22Rv1 (cell line): ENCODE data around the gene AMZ1.

Source experiments
- ZFX ChIP-seq: fragments of 450-650 bp; IDR thresholded peaks from 2 replicates; pipeline ENCODE4 v1.6.1; 2017; ENCODE audit warnings: antibody characterized with exemption, borderline replicate concordance
- TF ChIP-seq, protein P1 (sequence below): fragments of 450-650 bp; IDR thresholded peaks from 2 replicates; pipeline ENCODE4 v1.5.1; 2017; ENCODE audit warnings: mild to moderate bottlenecking

DNA sequence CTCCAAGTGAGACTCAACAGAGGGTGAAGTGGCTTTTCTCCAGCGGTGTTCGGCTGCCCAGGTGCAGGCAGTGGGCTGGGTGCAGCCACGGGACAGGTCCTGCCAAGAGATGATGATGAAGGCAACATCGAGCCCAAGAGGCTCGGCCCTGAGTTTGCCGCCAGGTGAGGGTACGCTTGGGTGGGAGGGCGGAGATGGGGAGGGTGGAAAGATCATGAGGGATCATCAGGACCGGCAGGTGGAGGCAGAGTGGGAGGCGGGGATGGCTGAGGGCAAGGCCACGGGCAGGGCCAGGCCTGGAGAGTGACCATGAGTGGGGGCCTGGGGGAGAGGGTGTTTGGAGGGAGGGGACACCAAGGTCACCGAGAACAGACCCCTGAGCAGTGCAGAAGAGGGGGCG lies 17.8 kb upstream of the AMZ1 start:
- TF ChIP-seq, protein P1, sequence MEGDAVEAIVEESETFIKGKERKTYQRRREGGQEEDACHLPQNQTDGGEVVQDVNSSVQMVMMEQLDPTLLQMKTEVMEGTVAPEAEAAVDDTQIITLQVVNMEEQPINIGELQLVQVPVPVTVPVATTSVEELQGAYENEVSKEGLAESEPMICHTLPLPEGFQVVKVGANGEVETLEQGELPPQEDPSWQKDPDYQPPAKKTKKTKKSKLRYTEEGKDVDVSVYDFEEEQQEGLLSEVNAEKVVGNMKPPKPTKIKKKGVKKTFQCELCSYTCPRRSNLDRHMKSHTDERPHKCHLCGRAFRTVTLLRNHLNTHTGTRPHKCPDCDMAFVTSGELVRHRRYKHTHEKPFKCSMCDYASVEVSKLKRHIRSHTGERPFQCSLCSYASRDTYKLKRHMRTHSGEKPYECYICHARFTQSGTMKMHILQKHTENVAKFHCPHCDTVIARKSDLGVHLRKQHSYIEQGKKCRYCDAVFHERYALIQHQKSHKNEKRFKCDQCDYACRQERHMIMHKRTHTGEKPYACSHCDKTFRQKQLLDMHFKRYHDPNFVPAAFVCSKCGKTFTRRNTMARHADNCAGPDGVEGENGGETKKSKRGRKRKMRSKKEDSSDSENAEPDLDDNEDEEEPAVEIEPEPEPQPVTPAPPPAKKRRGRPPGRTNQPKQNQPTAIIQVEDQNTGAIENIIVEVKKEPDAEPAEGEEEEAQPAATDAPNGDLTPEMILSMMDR: no peak
- TF ChIP-seq ZFX: no peak
